A673 (cell line): Measurements from ENCODE around the gene ITGA11.

Experiments
- EZH2 ChIP-seq: fragments of 200-600 bp; sonication (generic); IDR thresholded peaks from 2 replicates; pipeline ENCODE4 v1.6.1; 2017; ENCODE audit warnings: borderline replicate concordance, low read depth, mild to moderate bottlenecking, mixed read lengths, antibody characterized with exemption, low read length; ENCODE audit not compliant: poor library complexity, severe bottlenecking
- TF ChIP-seq, protein P1 (sequence below): fragments of 300-800, 200-600 bp; sonication (generic); conservative IDR thresholded peaks from 2 replicates; pipeline ENCODE4 v1.5.1; 2017; ENCODE audit warnings: low read depth, mild to moderate bottlenecking, antibody characterized with exemption, low read length, moderate library complexity, mixed read lengths

GRCh38 chr15:68463996-68464395 is 32.0 kb upstream of the ITGA11 start:
- TF ChIP-seq, protein P1, sequence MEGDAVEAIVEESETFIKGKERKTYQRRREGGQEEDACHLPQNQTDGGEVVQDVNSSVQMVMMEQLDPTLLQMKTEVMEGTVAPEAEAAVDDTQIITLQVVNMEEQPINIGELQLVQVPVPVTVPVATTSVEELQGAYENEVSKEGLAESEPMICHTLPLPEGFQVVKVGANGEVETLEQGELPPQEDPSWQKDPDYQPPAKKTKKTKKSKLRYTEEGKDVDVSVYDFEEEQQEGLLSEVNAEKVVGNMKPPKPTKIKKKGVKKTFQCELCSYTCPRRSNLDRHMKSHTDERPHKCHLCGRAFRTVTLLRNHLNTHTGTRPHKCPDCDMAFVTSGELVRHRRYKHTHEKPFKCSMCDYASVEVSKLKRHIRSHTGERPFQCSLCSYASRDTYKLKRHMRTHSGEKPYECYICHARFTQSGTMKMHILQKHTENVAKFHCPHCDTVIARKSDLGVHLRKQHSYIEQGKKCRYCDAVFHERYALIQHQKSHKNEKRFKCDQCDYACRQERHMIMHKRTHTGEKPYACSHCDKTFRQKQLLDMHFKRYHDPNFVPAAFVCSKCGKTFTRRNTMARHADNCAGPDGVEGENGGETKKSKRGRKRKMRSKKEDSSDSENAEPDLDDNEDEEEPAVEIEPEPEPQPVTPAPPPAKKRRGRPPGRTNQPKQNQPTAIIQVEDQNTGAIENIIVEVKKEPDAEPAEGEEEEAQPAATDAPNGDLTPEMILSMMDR, result no peak
- no peak for TF ChIP-seq EZH2
